Ishikawa (cell line): ENCODE measurements around the gene TENT5C.

Experiments
- CEBPB ChIP-seq: IDR thresholded peaks from 2 replicates; pipeline ENCODE4 v1.6.1; 2012
- CREB1 ChIP-seq: IDR thresholded peaks from 2 replicates; pipeline ENCODE4 v1.6.1; 2012; ENCODE audit warnings: low read depth
- EGR1 ChIP-seq: IDR thresholded peaks from 2 replicates; pipeline ENCODE4 v1.6.1; 2012
- EP300 ChIP-seq: IDR thresholded peaks from 2 replicates; pipeline ENCODE4 v1.6.1; 2012; ENCODE audit warnings: borderline replicate concordance
- FOXM1 ChIP-seq: IDR thresholded peaks from 2 replicates; pipeline ENCODE4 v1.6.1; 2012; ENCODE audit warnings: low read depth, borderline replicate concordance
- NFIC ChIP-seq: IDR thresholded peaks from 2 replicates; pipeline ENCODE4 v1.6.1; 2012
- RAD21 ChIP-seq: IDR thresholded peaks from 2 replicates; pipeline ENCODE4 v1.6.1; 2012; ENCODE audit warnings: low read depth
- TAF1 ChIP-seq: IDR thresholded peaks from 2 replicates; pipeline ENCODE4 v1.6.1; 2012; ENCODE audit warnings: low read depth, mild to moderate bottlenecking
- TCF12 ChIP-seq: IDR thresholded peaks from 2 replicates; pipeline ENCODE4 v1.6.1; 2012; ENCODE audit warnings: low read depth
- TEAD4 ChIP-seq: IDR thresholded peaks from 2 replicates; pipeline ENCODE4 v1.6.1; 2012
- USF1 ChIP-seq: IDR thresholded peaks from 2 replicates; pipeline ENCODE4 v1.6.1; 2012
- YY1 ChIP-seq: IDR thresholded peaks from 2 replicates; pipeline ENCODE4 v1.6.1; 2012; ENCODE audit warnings: low read depth
- ZBTB7A ChIP-seq: IDR thresholded peaks from 2 replicates; pipeline ENCODE4 v1.6.1; 2012; ENCODE audit warnings: low read depth
- TF ChIP-seq, protein P1 (sequence below): IDR thresholded peaks from 2 replicates; pipeline ENCODE4 v1.6.1; 2012; ENCODE audit warnings: low read depth, mild to moderate bottlenecking
- TF ChIP-seq, protein P2 (sequence below): IDR thresholded peaks from 2 replicates; pipeline ENCODE4 v1.6.1; 2012

Gene TENT5C

GRCh38 chr1:117658676-117659075 lies 52.8 kb downstream of the TENT5C start:
- TF ChIP-seq ZBTB7A (no peak), USF1 (no peak), TEAD4 (no peak), EP300 (no peak), NFIC (no peak), RAD21 (no peak), YY1 (no peak), CREB1 (no peak), TCF12 (no peak), CEBPB (no peak), TAF1 (no peak), FOXM1 (no peak)
- TF ChIP-seq, protein P1, sequence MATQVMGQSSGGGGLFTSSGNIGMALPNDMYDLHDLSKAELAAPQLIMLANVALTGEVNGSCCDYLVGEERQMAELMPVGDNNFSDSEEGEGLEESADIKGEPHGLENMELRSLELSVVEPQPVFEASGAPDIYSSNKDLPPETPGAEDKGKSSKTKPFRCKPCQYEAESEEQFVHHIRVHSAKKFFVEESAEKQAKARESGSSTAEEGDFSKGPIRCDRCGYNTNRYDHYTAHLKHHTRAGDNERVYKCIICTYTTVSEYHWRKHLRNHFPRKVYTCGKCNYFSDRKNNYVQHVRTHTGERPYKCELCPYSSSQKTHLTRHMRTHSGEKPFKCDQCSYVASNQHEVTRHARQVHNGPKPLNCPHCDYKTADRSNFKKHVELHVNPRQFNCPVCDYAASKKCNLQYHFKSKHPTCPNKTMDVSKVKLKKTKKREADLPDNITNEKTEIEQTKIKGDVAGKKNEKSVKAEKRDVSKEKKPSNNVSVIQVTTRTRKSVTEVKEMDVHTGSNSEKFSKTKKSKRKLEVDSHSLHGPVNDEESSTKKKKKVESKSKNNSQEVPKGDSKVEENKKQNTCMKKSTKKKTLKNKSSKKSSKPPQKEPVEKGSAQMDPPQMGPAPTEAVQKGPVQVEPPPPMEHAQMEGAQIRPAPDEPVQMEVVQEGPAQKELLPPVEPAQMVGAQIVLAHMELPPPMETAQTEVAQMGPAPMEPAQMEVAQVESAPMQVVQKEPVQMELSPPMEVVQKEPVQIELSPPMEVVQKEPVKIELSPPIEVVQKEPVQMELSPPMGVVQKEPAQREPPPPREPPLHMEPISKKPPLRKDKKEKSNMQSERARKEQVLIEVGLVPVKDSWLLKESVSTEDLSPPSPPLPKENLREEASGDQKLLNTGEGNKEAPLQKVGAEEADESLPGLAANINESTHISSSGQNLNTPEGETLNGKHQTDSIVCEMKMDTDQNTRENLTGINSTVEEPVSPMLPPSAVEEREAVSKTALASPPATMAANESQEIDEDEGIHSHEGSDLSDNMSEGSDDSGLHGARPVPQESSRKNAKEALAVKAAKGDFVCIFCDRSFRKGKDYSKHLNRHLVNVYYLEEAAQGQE: no peak
- TF ChIP-seq, protein P2, sequence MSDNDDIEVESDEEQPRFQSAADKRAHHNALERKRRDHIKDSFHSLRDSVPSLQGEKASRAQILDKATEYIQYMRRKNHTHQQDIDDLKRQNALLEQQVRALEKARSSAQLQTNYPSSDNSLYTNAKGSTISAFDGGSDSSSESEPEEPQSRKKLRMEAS: no peak

DNA sequence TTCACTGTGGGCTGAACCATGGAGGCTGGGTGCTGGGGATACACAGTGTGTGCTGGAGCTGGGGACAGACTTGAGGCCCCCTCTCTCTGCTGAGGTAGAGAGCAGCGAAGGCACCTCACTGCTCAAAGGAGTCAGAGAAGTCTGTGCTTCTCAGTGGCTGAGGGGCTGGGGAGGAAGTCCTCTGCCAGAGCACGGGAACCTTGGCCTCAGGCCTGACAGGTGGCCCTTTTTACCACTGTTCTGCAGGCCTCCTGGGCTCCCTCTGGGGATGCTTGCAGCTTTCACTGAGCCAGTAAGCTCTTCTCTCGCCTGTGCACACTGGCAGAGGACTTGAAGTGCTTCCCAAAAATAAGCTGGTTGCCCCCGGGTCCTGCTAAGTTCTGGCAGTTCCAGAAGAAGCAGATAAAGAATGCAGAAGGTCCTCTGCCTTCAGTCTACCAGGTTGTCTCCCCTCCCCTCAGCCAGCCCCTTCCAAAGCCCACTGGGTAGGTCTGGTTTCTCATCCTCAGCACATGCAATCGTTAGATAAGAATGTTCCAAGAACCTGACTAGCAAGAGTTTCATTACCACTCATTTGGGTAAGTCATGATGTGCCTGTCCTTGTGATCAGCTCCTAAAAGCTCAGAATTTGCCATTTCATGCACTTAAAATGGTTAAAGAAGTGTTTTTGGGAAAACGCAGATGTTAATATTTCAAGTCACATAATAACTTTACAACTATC lies 53.9 kb downstream of the TENT5C start:
- TF ChIP-seq TEAD4 (no peak), EGR1 (no peak), CEBPB (no peak), ZBTB7A (no peak), TCF12 (no peak), EP300 (no peak), USF1 (no peak), CREB1 (no peak), RAD21 (no peak), FOXM1 (no peak)
- TF ChIP-seq, protein P1: no peak
- TF ChIP-seq, protein P2: no peak

DNA sequence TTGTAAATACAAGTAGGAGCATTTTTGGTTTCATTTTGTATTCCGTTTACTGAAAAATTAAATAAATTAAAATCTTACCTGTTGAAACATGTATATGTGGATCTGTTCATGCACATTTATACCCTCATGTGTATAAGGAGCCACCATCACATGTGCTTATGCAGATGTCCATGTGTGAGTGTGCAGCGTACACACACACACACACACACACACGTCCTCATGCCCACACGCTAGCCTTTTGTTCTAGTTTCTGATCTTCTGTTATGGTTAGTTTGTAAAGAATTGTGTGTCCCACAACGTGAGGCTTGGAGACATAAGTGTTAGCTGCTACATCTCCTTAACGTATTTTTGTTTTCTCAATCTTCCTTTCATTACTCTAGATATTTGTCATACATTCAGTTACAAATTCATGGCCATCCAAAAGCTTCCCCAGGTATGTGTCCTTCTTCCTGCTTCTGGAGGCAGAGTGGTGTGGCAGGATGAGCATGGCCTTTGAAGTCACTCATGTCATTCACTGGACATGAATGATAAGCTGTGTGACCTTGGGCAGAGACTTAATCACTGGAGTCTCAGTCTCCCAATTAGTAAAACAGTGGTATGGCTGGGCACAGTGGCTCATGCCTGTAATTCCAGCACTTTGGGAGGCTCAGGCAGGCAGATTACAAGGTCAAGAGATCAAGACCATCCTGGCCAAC lies 54.6 kb downstream of the TENT5C start:
- TF ChIP-seq YY1: no peak
- no peak for TF ChIP-seq CEBPB
- TF ChIP-seq CREB1: no peak
- no peak for TF ChIP-seq NFIC
- no peak for TF ChIP-seq EGR1

- TF ChIP-seq FOXM1 (no peak), YY1 (no peak), EGR1 (no peak), CEBPB (no peak), NFIC (no peak), TCF12 (no peak), CREB1 (no peak)
- TF ChIP-seq, protein P2: no peak
Measured at GRCh38 chr1:117661027-117661426, 55.2 kb downstream of the TENT5C start.

GRCh38 chr1:117662667-117663066 lies 56.8 kb downstream of the TENT5C start:
- TF ChIP-seq CREB1: no peak
- TF ChIP-seq TAF1: no peak
- no peak for TF ChIP-seq EGR1
